Cerebellar cortex (tissue), 1 donor: ENCODE results near the gene TUBA1B.
"Not testable (repeated sequence)": the region's sequence is repeated elsewhere in the genome, so short reads cannot be mapped to it uniquely, and the experiment has no call there.

Experiments
- DNase-seq: peaks from one replicate; pipeline ENCODE4 v3.0.0-alpha.2; 2015; ENCODE audit warnings: low spot score

The TUBA1B gene

GRCh38 chr12:49131051-49131893 lies at the start of gene TUBA1B:
TUBA1B (minus strand) TSS chr12:49131395; CDS start chr12:49131300, 95 bp downstream.
- DNase-seq: peak; percentile 94

- no peak for DNase-seq
These were observed 43.0 kb upstream of the TUBA1B start for GRCh38 chr12:49174218-49174617.

- no peak for DNase-seq
These were observed 39.7 kb upstream of the TUBA1B start for GRCh38 chr12:49170924-49171323.

- no peak for DNase-seq
These were observed 33.9 kb upstream of the TUBA1B start for GRCh38 chr12:49165114-49165513.

GRCh38 chr12:49161901-49162300 lies 30.7 kb upstream of the TUBA1B start:
- not testable (repeated sequence) for DNase-seq

GRCh38 chr12:49161092-49161795 lies 30.0 kb upstream of the TUBA1B start:
- no peak for DNase-seq

GRCh38 chr12:49160399-49160798 lies 29.2 kb upstream of the TUBA1B start:
- no peak for DNase-seq

GRCh38 chr12:49154221-49154620 lies 23.0 kb upstream of the TUBA1B start:
- no peak for DNase-seq

- DNase-seq: no peak
These were observed 16.2 kb upstream of the TUBA1B start for GRCh38 chr12:49147384-49147783.

- DNase-seq: no peak
These were observed 15.2 kb upstream of the TUBA1B start for GRCh38 chr12:49146406-49146805.

GRCh38 chr12:49144384-49144783 lies 13.2 kb upstream of the TUBA1B start:
- no peak for DNase-seq

GRCh38 chr12:49138999-49139398 lies 7.8 kb upstream of the TUBA1B start:
- no peak for DNase-seq

GRCh38 chr12:49138587-49138986 lies 7.4 kb upstream of the TUBA1B start:
- DNase-seq: no peak

GRCh38 chr12:49137476-49137875 lies 6.3 kb upstream of the TUBA1B start:
- no peak for DNase-seq

- DNase-seq: not testable (repeated sequence)
These were observed 5.8 kb upstream of the TUBA1B start for GRCh38 chr12:49136997-49137396.

- no peak for DNase-seq
These were observed 2.4 kb upstream of the TUBA1B start for GRCh38 chr12:49133590-49133989.

- peak; percentile 50 for DNase-seq
These were observed 1.8 kb upstream of the TUBA1B start for GRCh38 chr12:49133014-49133413.

GRCh38 chr12:49131894-49132461 lies 783 bp upstream of the TUBA1B start:
- DNase-seq: peak; percentile 67

GRCh38 chr12:49130151-49131050 lies 794 bp downstream of the TUBA1B start:
- peak; percentile 90 for DNase-seq

GRCh38 chr12:49129332-49130150 lies 1.7 kb downstream of the TUBA1B start:
- DNase-seq: peak; percentile 13

GRCh38 chr12:49127971-49128370 lies 3.2 kb downstream of the TUBA1B start:
- not testable (repeated sequence) for DNase-seq
